ENCODE measurements around the gene MAP2K3.
"Not testable (repeated sequence)": the region's sequence is repeated elsewhere in the genome, so short reads cannot be mapped to it uniquely, and the experiment has no call there.

MAP2K3 gene

DNA sequence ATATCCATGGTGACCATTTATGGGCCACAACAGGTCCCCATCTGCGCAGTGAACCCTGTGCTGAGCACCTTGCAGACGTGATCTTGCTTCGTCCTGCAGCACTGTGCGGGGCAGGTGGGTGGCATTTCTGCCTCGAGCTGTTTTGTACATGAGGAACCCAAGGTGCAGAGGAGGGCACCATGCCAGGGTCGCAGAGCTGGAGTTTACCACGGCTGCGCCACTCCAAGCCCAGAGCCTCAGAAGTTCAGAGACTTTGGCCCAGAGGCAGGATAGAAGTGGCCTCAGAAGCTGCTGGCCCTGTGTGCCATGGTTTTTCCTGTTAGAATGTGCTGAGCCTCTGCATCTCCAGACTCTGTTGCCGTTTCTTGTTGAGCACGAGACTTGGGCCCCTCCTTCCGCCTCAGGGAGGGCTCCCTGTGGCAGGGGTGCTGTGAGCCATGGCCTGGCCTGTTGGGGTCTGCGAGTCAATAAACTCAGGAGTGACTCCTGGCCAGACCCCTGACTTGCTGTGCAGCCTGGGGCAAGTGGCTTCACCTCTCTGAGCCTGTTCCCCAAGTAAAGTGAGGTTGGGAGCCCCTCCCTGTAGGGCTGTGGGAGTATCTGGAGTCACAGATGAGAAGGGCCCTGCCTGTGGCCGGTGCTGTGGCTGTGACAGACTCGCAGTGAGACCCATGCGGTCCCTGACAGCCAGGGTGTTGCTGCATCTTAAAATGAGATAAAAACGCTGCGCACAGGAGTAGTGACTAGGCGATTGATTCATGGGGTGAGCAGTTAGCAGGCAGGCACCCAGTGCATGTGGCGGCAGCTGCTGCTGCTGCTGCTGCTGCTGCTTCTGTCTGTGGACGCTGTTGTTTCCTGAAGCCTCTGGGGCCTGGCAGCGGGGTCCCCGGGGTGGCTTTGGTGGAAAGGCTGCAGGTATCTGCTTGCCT is 11.8 kb downstream of the MAP2K3 start:
- no peak for DNase-seq (ENCODE audit: low spot score)

DNA sequence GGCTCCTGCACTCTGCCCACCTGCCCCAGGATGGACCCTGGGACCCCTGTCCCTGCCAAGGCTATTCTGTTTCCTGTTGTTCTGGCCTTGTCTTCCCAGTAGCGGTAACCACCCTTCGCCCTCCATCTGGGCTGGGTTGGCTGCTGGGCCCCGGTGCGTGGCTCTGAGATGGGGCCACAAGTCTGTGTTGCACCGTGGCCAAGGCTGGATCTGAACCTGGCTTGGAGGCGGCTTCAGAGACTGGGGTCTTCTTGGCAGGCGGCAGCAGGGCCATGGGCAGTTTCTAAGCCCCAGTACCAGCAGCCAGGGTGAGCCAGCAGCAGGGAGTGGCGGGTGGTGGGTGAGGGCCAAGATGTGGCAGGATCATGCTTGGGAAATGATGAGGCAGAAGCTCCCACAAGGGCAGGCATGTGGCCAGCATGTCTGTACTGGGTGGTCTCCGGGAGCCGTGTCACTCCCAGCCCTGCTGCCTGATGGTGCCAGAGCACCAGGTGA is 12.6 kb downstream of the MAP2K3 start:
- no peak for DNase-seq (ENCODE audit: low spot score)

DNA sequence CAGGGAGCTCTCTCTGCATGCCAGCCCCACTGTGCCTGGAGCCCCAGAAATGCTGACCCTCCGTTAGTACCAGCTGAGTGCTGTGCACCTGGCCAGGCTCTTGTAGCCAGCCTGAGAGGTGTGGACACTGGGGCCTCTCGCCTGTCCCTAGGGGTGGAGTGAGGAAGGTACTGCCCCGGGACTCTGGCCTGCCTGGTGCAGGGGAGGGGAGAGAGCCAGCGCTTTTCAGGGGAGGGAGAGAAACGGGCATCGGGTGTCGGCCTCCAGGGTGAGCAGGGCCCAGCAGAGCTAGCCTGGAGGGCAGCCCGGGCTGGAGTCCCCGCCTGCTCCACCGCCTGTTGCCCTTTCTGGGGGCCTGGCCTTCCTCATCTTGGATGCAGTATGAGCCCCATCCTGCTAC is 13.1 kb downstream of the MAP2K3 start:
- DNase-seq (ENCODE audit: low spot score), result no peak

DNA sequence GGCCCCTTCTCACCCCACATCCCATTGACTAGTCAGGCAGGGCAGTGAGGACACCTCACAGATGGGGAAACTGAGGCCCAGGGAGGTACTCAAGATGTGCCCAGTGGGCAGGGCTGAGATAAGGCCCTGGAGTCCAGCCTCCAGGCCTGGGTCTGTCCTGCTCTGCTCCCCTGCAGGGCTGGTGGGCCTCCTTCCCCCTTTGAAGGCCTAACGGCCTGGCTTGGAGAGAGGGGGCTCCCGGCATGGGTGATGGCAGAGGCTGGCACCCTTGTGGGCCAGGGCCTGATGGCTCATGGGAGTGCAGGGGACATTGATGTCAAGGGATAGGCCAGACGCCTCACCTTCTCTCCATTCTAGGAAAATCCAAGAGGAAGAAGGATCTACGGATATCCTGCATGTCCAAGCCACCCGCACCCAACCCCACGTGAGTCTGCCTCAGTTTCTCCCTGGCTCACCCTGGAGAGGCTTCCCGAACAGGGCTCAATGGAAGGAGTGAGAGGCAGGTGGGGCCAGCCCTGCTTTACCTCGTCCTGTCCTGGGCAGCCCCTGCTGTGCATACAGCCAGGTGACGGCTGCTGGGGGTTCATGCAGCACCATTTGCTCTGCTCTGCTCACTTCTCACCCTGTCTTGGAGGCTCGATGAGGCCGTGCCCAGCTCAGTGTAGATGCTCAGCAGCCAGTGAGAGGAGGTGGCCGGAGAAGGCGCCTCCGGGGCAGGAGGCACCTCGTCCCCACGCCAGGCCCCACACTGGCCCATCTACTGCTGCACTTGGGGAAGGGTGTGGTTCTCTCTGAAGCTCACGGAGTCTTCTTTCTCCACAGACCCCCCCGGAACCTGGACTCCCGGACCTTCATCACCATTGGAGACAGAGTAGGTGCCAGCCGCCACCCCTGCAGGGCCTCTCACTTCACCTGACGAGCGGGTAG is 13.8 kb downstream of the MAP2K3 start:
- DNase-seq (ENCODE audit: low spot score), result peak; percentile 8

DNA sequence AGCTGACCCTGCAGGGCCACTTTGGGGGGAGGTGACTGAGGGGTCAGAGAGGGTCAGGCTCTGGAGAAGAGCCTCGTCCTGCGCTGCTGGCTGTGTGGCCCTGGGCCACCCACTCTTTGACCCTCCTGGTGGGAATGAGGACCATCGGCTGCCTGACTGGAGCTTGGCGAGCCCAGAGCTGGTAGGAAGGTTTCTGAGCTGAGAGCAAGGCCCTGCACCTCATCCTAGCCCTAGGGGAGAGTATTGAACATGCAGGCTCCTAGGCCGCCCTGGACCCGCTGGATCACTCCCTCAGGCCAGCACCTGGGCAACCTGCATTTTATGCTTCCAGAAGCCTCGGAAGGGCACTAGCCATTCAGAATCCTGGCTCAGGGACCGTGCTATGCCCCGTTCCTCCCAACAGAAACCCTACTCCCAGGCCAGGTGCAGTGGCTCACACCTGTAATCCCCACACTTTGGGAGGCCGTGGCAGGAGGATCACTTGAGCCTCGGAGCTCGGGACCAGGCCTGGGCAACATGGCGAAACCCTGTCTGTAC is 14.5 kb downstream of the MAP2K3 start:
- no peak for DNase-seq (ENCODE audit: low spot score)

DNA sequence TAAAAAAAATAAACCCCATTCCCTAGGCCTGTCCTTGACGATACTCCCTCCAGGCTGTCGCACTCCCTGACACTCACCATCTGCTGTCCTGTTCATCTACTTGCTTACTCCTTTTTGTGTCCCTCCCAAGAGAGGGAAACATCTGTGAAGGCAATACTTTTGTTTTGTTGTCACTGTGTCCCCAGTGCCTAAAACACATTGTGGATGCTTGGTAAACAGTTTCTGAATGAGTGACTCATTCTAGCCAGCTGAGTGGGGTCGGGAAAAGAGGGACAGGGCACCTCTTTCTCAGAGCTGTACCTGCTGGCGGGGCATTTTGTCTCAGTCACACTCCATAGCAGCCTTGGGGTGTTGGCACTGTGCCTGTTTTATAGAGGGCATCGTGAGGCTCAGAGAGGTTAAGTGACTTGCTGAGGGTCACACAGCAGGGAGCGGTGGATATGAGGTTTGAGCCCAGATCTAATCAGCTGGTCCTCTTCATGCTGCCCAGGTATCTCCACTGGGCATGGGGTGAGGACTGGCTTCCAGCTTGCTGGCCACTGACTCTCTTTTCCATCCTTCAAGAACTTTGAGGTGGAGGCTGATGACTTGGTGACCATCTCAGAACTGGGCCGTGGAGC is 15.6 kb downstream of the MAP2K3 start:
- DNase-seq (ENCODE audit: low spot score), result no peak

DNA sequence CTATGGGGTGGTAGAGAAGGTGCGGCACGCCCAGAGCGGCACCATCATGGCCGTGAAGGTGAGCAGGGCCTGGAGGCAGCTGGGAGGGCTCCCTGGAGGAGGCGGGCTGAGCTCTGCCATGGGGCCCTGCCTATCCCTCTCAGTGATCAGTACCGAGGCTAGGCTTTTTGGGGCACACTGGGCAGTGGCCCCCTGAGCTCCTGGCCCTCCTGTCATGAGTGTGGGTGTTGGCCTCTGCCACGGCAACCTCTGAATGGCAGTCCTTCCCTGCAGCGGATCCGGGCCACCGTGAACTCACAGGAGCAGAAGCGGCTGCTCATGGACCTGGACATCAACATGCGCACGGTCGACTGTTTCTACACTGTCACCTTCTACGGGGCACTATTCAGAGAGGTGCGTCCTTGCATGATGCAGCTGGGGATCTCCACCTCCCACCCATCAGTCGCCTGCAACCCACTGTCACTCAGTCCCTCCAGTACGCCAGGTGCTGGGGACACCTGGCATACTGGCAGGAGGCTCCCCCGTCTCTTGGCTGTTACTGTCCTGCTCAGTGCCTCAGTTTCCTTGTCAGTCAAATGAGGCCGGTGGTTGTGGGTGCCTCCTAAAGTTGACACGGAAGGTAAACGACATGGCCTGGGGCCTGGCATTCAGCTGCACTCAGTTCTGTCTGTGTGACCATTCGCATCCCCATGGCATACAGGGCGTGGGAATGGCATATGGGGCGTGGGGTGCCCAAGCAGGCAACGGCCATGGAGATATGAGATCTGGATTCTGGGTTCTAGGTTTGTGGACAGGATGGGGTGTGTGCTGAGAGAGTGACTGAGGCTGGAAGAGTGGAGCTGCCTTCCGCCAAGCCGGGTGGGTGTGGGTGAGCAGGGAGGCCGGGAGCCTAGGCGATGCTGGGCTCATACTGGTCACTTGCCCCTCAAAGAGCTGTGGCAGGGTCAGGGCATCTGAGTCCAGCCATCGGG is 16.4 kb downstream of the MAP2K3 start:
- no peak for DNase-seq (ENCODE audit: low spot score)

DNA sequence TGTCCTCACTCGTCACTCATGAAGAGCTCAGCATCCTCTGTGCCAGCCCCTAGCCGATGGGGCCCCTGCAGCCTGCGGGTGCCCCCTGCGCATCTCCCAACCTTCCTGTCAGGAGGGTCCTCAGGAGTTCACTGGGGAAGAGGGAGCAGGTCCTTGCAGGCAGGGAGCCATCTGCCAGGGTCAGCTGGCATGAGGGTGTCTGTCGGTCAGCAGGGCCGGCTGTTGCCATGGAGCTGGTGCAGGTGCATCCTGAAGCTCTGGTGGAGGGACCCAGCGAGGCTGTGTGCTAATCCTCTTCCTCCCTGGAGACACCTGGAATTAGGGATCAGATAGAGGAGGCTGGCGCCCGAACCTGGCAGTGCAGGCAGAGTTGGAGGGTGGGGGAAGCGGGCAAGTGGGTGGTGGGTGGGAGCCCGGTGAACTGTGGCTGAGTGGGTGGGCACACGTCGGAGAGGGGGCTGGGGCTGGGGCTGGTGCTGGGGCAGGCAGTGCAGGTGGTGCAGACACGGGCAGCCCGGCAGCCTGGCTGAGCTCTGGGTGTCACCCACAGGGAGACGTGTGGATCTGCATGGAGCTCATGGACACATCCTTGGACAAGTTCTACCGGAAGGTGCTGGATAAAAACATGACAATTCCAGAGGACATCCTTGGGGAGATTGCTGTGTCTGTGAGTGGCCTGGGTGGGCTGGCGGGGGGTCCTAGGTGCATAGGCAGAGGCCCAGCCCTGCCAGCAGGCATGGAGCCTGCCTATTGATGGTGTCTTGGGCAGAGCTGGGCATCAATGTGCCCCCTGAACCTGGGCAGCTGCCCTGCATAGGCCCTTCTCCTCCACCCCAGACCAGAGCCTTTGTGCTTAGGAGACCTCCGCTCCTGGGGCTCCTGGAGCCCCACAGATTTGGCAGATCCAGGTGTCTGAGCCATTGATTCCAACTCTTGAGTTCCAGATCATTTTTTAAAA is 17.4 kb downstream of the MAP2K3 start:
- DNase-seq (ENCODE audit: low spot score), result no peak

DNA sequence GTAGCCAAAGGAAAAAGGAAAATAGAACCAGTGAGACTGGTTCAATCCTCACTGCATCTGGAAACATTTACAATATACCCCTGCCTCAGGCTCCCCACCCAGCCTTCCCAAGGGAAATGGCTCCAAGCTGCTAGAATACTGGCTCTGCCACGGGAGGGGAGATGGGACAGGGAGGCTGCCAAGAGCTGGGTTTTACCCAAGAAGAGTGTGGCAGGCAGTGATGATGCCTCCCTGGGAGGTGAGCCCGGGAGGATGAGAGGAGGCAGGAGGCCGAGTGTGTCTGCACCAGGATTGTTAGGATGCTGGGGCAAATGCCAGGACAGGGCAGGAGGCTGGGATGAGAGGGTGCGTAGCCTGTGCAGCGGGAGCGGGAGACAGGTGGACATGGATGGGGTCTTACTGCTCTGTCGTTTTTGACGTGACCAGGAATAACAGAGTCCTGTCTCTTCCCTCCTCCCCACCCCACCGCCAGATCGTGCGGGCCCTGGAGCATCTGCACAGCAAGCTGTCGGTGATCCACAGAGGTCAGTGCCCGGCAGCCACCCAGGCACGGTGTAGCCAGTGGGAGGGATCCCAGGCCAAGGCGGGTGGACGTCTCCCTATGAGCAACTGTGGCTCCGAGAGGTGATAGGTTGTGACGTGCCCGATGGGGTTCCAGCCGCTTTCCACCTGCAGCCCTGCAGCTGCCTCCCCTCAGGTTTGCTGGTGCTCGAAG is 18.4 kb downstream of the MAP2K3 start:
- no peak for DNase-seq (ENCODE audit: low spot score)

DNA sequence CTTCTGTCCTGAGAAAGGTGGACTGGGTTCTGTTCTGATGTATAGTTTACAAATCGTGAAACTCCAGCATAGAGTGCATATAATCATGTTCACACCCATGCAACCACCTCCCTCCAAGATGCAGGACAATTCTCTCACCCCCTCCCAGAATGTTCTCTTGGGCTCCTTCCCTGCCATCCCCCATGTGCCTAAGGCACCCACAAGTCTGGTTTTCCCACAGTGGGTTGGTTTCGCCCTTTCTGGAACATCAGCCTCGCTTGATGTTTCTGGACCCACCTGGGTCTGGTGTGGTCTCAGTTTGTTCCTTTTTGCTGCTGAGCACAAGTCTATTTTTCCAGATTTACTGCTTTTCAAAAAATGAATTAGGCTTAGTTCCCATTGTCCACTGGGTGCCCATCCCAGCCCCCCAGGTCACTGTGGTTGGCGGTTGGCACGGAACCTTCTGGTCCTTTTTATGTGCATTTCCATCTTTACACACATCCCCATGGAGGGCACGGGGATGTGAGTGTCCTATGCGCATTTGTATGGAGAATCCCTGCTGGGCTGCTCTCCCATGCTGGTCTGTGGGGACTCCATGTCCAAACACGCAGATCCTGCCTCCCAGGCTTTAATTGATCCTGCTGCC is 19.0 kb downstream of the MAP2K3 start:
- DNase-seq (ENCODE audit: low spot score), result peak; percentile 27

DNA sequence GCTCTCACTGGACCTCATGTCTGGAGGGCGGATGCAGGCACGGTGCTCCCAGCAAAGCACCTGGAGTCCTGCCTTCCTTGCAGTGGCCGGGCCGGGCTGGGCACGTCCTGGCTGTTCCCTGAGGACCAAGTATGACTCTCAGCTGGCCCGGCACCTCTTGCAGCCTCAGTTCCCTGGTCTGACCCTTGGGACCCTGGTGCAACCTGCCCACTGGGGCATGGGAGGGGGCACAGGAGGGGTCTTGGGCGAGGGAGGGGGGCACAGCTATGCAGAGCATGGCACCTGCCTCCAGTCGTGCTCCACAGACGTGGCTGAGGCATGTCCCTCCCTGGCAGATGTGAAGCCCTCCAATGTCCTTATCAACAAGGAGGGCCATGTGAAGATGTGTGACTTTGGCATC is 19.6 kb downstream of the MAP2K3 start:
- DNase-seq (ENCODE audit: low spot score), result peak; percentile 11

DNA sequence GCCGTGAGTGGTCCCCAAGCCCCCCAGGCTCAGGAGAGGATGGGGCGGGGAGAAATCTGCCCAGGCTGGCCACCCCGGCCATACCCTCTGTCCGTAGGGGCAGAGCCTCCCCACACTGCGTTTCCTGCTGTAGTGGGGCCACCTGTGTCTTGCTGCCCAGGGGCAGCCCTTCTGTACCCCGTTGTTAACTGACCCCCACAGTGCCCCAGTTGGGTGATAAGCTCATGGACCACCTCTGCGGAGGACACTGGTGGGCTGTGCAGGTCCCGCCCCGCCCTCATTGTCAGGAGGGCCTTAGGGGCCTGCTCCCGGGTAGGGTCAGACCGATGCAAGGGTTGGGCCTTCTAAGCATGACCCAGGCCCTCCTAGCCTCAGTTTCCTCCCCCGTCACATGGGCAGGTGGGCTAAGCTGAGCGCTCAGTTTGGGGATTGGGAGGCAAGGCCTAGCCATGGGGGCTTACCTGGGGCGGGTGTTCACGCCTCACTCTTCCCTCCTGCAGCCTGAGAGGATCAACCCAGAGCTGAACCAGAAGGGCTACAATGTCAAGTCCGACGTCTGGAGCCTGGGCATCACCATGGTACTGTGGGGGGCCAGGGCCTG is 20.1 kb downstream of the MAP2K3 start:
- DNase-seq (ENCODE audit: low spot score), result not testable (repeated sequence)

DNA sequence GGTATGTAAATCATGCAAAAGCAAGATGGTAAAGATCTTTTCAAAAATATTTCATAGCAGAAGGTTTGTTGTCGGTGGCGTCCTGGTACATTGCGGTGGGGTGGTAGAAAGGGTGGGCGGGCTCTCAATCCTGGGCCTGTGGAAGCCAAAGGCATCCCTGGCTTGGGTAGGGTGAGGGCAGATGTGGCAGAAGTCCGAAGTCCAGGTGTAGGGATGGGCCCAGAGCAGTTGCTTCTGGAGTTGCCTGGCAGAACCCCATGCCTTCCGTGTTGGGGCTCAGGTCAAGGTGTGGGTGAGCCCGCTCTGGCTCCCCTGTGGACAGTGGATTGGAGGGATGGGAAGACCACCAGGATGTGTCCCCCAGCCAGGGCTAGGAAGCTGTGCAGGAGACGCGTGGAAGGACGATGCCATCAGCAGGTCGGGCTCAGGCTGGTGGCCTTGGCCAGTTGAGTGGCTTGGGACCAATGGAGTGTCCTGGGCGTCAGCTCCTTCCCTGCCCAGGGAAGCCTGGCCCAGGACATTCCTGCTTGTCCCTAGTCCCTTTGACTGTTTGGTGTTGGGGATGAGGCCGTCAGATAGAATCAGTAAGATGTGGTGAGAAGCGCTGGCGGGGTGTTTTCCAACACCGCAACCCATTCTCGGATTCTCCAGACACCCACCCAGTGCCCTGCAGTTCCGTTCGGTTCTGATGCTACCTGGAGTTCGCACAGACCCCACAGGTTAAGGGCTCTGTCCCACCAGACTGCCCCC is 21.1 kb downstream of the MAP2K3 start:
- not testable (repeated sequence) for DNase-seq (ENCODE audit: low spot score)

DNA sequence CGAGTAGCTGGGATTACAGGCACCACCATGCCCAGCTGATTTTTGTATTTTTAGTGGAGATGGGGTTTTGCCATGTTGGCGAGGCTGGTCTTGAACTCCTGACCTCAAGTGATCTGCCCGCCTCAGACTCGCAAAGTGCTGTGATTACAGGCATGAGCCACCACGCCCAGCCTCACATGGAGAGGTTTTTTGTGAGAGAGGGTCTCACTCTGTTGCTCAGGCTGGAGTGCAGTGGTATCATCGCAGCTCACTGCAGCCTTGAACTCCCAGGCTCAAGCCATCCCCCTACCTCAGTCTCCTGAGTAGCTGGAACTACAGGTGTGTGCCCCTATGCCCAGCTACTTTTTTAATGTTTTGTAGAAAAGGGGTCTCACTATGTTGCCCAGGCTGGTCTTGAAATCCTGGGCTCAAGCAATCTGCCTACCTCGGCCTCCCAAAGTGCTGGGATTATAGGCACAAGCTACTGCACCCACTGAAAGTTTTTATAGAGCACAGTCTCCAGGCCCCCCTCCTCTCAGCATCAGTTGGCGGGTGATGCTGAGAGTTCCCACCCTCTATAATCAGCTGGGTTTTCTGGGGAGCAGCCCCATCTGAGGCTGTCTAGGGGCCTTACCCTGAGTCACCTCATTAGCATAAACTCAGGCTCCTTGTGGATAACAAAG is 22.2 kb downstream of the MAP2K3 start:
- DNase-seq (ENCODE audit: low spot score), result not testable (repeated sequence)

DNA sequence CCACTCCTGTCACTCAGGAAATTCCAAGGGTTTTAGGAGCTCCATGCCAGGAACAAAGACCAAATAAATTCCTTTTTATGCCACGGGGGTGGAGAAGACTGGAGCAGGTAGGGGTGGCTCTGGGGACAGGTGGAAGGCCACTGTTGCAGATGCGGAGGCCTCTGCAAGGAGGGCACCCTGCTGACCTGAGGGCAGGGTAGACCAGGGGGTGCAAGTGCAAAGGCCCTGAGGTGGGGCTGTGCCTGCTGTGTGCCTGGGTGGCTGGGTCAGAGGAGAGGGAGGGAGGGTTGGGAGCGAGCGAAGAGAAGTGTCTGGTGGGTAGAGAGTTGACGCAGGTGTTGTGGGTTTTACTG is 22.7 kb downstream of the MAP2K3 start:
- DNase-seq (ENCODE audit: low spot score), result not testable (repeated sequence)

DNA sequence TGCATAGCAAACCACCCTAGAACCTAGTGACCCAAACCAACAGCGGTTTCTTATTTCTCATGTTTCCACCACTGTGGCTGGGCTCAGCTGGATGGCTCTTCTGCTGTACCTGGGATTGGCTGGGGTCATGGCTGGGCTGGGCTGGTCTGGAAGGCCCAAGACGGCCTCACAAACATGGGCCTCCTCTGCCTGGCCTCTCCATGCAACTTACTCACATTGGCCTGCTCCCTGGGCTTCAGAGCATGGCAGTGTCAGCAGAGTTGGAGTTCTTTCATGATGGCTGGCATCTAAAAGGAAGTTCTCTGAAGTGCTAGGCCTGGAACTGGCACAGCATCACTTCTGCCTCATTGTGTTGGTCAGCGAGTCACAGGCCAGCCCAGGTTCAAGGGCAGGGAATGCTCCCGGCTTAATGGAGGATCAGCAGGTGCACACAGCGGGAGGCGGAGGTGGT is 24.4 kb downstream of the MAP2K3 start:
- DNase-seq (ENCODE audit: low spot score), result not testable (repeated sequence)

Data from hepatic stellate cell (primary cell).